Liver (tissue), 9 donors: ENCODE measurements around the gene LMOD2. TPM values are rescaled to one million over a fixed set of nuclear protein-coding genes. Genes with fewer than 3 reads are reported as not detected.

Source experiments
- DNase-seq: peaks from one replicate; pipeline ENCODE4 v3.0.0-alpha.2; 2017; ENCODE audit warnings: low spot score
- H3K27ac ChIP-seq, 2 donors: one replicate each; pipeline ENCODE4 v1.7.0; 2013; ENCODE audit warnings: inconsistent platforms in 2 of 2, low read length in 2 of 2, control low read depth in 1 of 2, low read depth in 1 of 2, mild to moderate bottlenecking in 1 of 2
- H3K27me3 ChIP-seq, 4 donors: one replicate each; pipeline versions ENCODE4 v1.6.1 to v1.7.0; 2013; ENCODE audit warnings: low read length in 3 of 4, inconsistent platforms in 1 of 4, mild to moderate bottlenecking in 1 of 4, moderate library complexity in 1 of 4; ENCODE audit not compliant: control insufficient read depth in 4 of 4, insufficient read depth in 4 of 4
- H3K36me3 ChIP-seq, 4 donors: one replicate each; pipeline versions ENCODE4 v1.6.1 to v1.7.0; 2013; ENCODE audit warnings: low read length in 3 of 4, mild to moderate bottlenecking in 3 of 4, low read depth in 1 of 4, moderate library complexity in 1 of 4; ENCODE audit not compliant: control insufficient read depth in 4 of 4, insufficient read depth in 3 of 4
- H3K4me1 ChIP-seq, 4 donors: one replicate each; pipeline versions ENCODE4 v1.6.1 to v1.7.0; 2013; ENCODE audit warnings: low read length in 3 of 4, mild to moderate bottlenecking in 3 of 4, moderate library complexity in 1 of 4; ENCODE audit not compliant: control insufficient read depth in 4 of 4, insufficient read depth in 4 of 4
- H3K4me3 ChIP-seq, 3 donors: one replicate each; pipeline versions ENCODE4 v1.6.1 to v1.7.0; 2013; ENCODE audit warnings: low read length in 3 of 3, control low read depth in 1 of 3, low read depth in 1 of 3, mild to moderate bottlenecking in 1 of 3
- H3K9ac ChIP-seq, 2 donors: one replicate each; pipeline ENCODE4 v1.7.0; 2013; ENCODE audit warnings: low read length in 2 of 2, mild to moderate bottlenecking in 2 of 2, moderate library complexity in 2 of 2, control low read depth in 1 of 2, low read depth in 1 of 2
- H3K9me3 ChIP-seq, 4 donors: one replicate each; pipeline versions ENCODE4 v1.6.1 to v1.7.0; 2013; ENCODE audit warnings: low read length in 3 of 4; ENCODE audit not compliant: control insufficient read depth in 4 of 4
- EGR1 ChIP-seq, 2 donors: IDR thresholded peaks; 2 replicates each; pipeline ENCODE4 v1.6.1; 2016 to 2018; ENCODE audit warnings: antibody characterized with exemption in 2 of 2, low read depth in 2 of 2
- FOXA1 ChIP-seq: IDR thresholded peaks from 2 replicates; pipeline ENCODE4 v1.6.1; 2016; ENCODE audit warnings: antibody characterized with exemption
- FOXA2 ChIP-seq: IDR thresholded peaks from 2 replicates; pipeline ENCODE4 v1.6.1; 2016; ENCODE audit warnings: antibody characterized with exemption
- GABPA ChIP-seq, 2 donors: IDR thresholded peaks in 1 of 2; conservative IDR thresholded peaks in 1 of 2; 2 replicates each; pipeline ENCODE4 v1.6.1; 2016; ENCODE audit warnings: antibody characterized with exemption in 2 of 2, mild to moderate bottlenecking in 1 of 2, moderate library complexity in 1 of 2
- HNF4A ChIP-seq, 2 donors: conservative IDR thresholded peaks; 2 replicates each; pipeline ENCODE4 v1.6.1; 2016; ENCODE audit warnings: antibody characterized with exemption in 2 of 2, mild to moderate bottlenecking in 2 of 2
- HNF4G ChIP-seq: IDR thresholded peaks from 2 replicates; pipeline ENCODE4 v1.6.1; 2016; ENCODE audit warnings: antibody characterized with exemption
- JUND ChIP-seq, 2 donors: IDR thresholded peaks; 2 replicates each; pipeline ENCODE4 v1.6.1; 2016; ENCODE audit warnings: antibody characterized with exemption in 2 of 2
- NR2F2 ChIP-seq: IDR thresholded peaks from 2 replicates; pipeline ENCODE4 v1.6.1; 2016; ENCODE audit warnings: antibody characterized with exemption
- SP1 ChIP-seq: IDR thresholded peaks from 2 replicates; pipeline ENCODE4 v1.6.1; 2018; ENCODE audit warnings: antibody characterized with exemption, mild to moderate bottlenecking
- TAF1 ChIP-seq: conservative IDR thresholded peaks from 2 replicates; pipeline ENCODE4 v1.6.1; 2016; ENCODE audit warnings: antibody characterized with exemption, mild to moderate bottlenecking
- YY1 ChIP-seq: IDR thresholded peaks from 2 replicates; pipeline ENCODE4 v1.6.1; 2016; ENCODE audit warnings: antibody characterized with exemption, mild to moderate bottlenecking
- ZBTB33 ChIP-seq: IDR thresholded peaks from 2 replicates; pipeline ENCODE4 v1.6.1; 2016; ENCODE audit warnings: antibody characterized with exemption
- WGBS: extraction: QIAGEN DNeasy Blood & Tissue Kit; methylation state at CpG from one replicate; pipeline ENCODE4 v1.1.7; 2013; 5-methylcytosine and 5-hydroxymethylcytosine counted together
- polyA plus RNA-seq, 2 donors: library from polyadenylated mRNA; stranded (reverse) in 1 of 2; unstranded in 1 of 2; fragments of 200-250 nt in 1 of 2; fragments of >200 nt in 1 of 2; fragmentation: Nextera tagmentation in 1 of 2; extraction: Ambion mirVana in 1 of 2; gene quantifications; one replicate each; pipeline versions ENCODE4 v1.2.1 to v1.2.3, GENCODE V29; 2013 to 2015
- total RNA-seq, 2 donors: library from RNA; depleted of rRNA; stranded (reverse); fragments of >200 nt; gene quantifications; one replicate each; pipeline ENCODE4 v1.2.3, GENCODE V29; 2014
- TF ChIP-seq, protein P1 (sequence below): fragments of 150-350 bp; IDR thresholded peaks from 2 replicates; pipeline ENCODE4 v1.5.1; 2017; ENCODE audit warnings: improper control_type of control experiment, low read depth, low read length; ENCODE audit not compliant: missing input control
- TF ChIP-seq, protein P2 (sequence below): IDR thresholded peaks from 2 replicates; pipeline ENCODE4 v1.6.1; 2016; ENCODE audit warnings: antibody characterized with exemption
- donor health status: healthy.
- donor health status: healthy.
- donor health status: healthy.
- donor health status: healthy.
- donor health status: healthy.

Gene LMOD2
- total and polyA plus RNA-seq, 4 donors: not detected

GRCh38 chr7:123677061-123677715 is 21.5 kb downstream of the LMOD2 start:
- whole genome bisulfite sequencing: 97% methylated on average over 2 of the region's 2 CpGs
- no peaks in the 10 kb centered on the region for H3K27me3 ChIP-seq
- TF ChIP-seq FOXA1 (no peak), JUND (IDR thresholded peaks at IDR 0.05) (no peak)
- TF ChIP-seq, protein P1, sequence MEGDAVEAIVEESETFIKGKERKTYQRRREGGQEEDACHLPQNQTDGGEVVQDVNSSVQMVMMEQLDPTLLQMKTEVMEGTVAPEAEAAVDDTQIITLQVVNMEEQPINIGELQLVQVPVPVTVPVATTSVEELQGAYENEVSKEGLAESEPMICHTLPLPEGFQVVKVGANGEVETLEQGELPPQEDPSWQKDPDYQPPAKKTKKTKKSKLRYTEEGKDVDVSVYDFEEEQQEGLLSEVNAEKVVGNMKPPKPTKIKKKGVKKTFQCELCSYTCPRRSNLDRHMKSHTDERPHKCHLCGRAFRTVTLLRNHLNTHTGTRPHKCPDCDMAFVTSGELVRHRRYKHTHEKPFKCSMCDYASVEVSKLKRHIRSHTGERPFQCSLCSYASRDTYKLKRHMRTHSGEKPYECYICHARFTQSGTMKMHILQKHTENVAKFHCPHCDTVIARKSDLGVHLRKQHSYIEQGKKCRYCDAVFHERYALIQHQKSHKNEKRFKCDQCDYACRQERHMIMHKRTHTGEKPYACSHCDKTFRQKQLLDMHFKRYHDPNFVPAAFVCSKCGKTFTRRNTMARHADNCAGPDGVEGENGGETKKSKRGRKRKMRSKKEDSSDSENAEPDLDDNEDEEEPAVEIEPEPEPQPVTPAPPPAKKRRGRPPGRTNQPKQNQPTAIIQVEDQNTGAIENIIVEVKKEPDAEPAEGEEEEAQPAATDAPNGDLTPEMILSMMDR: no peak

GRCh38 chr7:123679614-123680013 is 23.9 kb downstream of the LMOD2 start:
- Histone ChIP-seq H3K36me3 (peaks cover 0 to 6% (median 0%) of the 10 kb centered on the region in 4 donors), H3K9me3 (no peaks in the 10 kb centered on the region), H3K27me3 (no peaks in the 10 kb centered on the region), H3K4me3 (no peak overlapping the region), H3K4me1 (peaks cover 6 to 62% (median 48%) of the 10 kb centered on the region in 4 donors), H3K9ac (no peak overlapping the region), H3K27ac (no peak overlapping the region)
- DNase-seq: no peak
- WGBS: 82% methylated on average over 3 of the region's 3 CpGs
- TF ChIP-seq FOXA2: no peak
- TF ChIP-seq, protein P2, sequence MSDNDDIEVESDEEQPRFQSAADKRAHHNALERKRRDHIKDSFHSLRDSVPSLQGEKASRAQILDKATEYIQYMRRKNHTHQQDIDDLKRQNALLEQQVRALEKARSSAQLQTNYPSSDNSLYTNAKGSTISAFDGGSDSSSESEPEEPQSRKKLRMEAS: no peak
- TF ChIP-seq YY1: no peak
- no peak for TF ChIP-seq GABPA (IDR thresholded peaks at IDR 0.05 in 1 of 2, conservative IDR thresholded peaks at IDR 0.05 in 1 of 2)
- no peak for TF ChIP-seq HNF4A (conservative IDR thresholded peaks at IDR 0.05)
- no peak for TF ChIP-seq NR2F2
- no peak for TF ChIP-seq FOXA1
- no peak for TF ChIP-seq TAF1
- TF ChIP-seq HNF4G: no peak

More at GRCh38 chr7:123677061-123677715, 21.5 kb downstream of the LMOD2 start:
- H3K4me3 ChIP-seq: no peak overlapping the region
- H3K4me1 ChIP-seq: peaks cover 6 to 53% (median 45%) of the 10 kb centered on the region in 4 donors
- no peaks in the 10 kb centered on the region for H3K9me3 ChIP-seq
- H3K36me3 ChIP-seq: no peaks in the 10 kb centered on the region
- no peak overlapping the region for H3K9ac ChIP-seq
- H3K27ac ChIP-seq: no peak overlapping the region
- DNase-seq: no peak

DNA sequence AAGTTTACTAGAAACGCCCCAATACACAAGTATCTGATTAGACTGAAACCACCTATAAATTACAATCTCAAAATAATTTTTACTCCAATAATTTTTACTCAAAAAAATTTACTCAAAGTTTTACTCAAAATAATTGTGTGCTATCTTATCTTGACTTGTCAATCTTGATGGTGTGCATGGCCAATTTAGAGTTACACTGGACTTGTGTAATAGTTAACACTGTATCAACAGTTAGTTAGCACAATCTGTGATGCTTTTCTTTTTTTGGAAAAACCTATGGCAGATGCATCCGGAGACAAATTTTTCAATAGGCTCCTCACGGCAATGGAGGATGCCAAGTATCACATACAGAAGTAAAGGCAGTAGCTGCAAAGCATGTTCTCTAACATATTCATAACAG is 24.9 kb downstream of the LMOD2 start:
- no peak overlapping the region for H3K27ac ChIP-seq
- WGBS: 54% methylated on average over 3 of the region's 3 CpGs
- H3K9me3 ChIP-seq: no peaks in the 10 kb centered on the region

DNA sequence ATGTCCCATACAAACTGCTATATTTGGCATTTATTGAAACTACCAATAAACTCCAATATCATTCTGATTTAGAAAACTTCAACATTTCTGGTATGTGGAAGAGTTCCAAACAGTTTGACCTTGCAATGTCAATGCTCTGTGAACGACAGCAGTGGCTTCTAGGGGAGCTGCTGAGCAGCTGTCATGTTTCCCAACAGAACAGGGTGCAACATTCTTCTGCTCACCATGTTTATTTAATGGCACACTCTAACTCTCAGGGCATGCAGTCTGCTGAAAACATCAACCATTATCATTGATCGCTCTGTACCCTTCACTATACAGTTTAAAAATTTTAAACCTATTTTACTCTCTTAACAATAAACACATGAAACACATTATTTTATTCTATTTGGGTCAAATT is 25.9 kb downstream of the LMOD2 start:
- peaks cover 0 to 6% (median 1%) of the 10 kb centered on the region in 4 donors for H3K36me3 ChIP-seq
- no peak for DNase-seq
- H3K4me3 ChIP-seq: no peak overlapping the region
- 20% methylated on average over 2 of the region's 2 CpGs for WGBS
- H3K27ac ChIP-seq: peak overlapping the region in 1 of 2 donors; percentile 28
- H3K9ac ChIP-seq: no peak overlapping the region
- no peaks in the 10 kb centered on the region for H3K9me3 ChIP-seq
- H3K27me3 ChIP-seq: no peaks in the 10 kb centered on the region
- peaks cover 6 to 51% (median 38%) of the 10 kb centered on the region in 4 donors for H3K4me1 ChIP-seq
- TF ChIP-seq, protein P1: no peak
- TF ChIP-seq JUND (IDR thresholded peaks at IDR 0.05) (peak; percentile 62 to 85), HNF4G (peak; percentile 23), SP1 (peak; percentile 80), ZBTB33 (peak; percentile 76), GABPA (IDR thresholded peaks at IDR 0.05 in 1 of 2, conservative IDR thresholded peaks at IDR 0.05 in 1 of 2) (no peak), NR2F2 (peak; percentile 72), EGR1 (IDR thresholded peaks at IDR 0.05; ENCODE audit: low read depth in 2 of 2) (no peak), HNF4A (conservative IDR thresholded peaks at IDR 0.05) (peak; percentile 86 to 89)
- TF ChIP-seq, protein P2: peak; percentile 71

More for the DNA sequence above, 24.9 kb downstream of the LMOD2 start:
- Histone ChIP-seq H3K9ac (no peak overlapping the region), H3K4me3 (no peak overlapping the region), H3K4me1 (peaks cover 6 to 55% (median 40%) of the 10 kb centered on the region in 4 donors), H3K27me3 (no peaks in the 10 kb centered on the region), H3K36me3 (peaks cover 0 to 6% (median 1%) of the 10 kb centered on the region in 4 donors)
- TF ChIP-seq GABPA (IDR thresholded peaks at IDR 0.05 in 1 of 2, conservative IDR thresholded peaks at IDR 0.05 in 1 of 2) (no peak), HNF4A (conservative IDR thresholded peaks at IDR 0.05) (peak in 1 of 2 donors; percentile 6)
- no peak for DNase-seq
